ENCODE data around the gene ZNF280A. TPM values are rescaled to one million over a fixed set of nuclear protein-coding genes. Genes with fewer than 3 reads are reported as not detected.

Gene ZNF280A
- total RNA-seq, 1 experiment from 2014 or later, result 0.81 TPM

DNA sequence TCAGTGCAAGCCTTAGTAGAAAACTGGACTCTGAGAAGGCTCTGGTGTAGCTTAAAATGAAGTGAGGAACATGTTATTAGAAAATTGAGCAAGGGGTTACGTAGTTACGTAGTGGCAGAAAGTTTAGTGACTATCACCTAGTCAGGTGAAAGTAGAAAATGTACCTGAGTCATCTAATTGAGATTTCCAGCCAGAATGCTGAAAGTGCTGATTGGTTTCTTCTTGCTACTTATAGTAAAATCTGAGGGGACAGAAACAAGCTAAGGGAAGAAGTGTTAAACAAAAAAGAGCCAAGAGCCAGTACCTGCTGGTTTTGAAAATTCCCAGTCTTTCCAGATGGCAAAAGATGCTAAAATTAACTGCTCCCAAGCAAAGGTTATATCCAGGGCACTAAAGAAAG is 41.0 kb downstream of the ZNF280A start:
- POLR2A ChIA-PET, result no interaction called here
- TF ChIP-seq MAX (IDR thresholded peaks at IDR 0.05), result no peak
- no peak for TF ChIP-seq ZNF274 (IDR thresholded peaks at IDR 0.05; ENCODE audit: low read depth, low read length)
- TF ChIP-seq CBX3 (IDR thresholded peaks at IDR 0.05; ENCODE audit: low read depth), result no peak
- no peak for TF ChIP-seq SRF (IDR thresholded peaks at IDR 0.05; ENCODE audit: low read depth)
- no peak for TF ChIP-seq ZBTB33 (IDR thresholded peaks at IDR 0.05; ENCODE audit: extremely low read depth, insufficient replicate concordance, low read length)
- TF ChIP-seq, protein P1, sequence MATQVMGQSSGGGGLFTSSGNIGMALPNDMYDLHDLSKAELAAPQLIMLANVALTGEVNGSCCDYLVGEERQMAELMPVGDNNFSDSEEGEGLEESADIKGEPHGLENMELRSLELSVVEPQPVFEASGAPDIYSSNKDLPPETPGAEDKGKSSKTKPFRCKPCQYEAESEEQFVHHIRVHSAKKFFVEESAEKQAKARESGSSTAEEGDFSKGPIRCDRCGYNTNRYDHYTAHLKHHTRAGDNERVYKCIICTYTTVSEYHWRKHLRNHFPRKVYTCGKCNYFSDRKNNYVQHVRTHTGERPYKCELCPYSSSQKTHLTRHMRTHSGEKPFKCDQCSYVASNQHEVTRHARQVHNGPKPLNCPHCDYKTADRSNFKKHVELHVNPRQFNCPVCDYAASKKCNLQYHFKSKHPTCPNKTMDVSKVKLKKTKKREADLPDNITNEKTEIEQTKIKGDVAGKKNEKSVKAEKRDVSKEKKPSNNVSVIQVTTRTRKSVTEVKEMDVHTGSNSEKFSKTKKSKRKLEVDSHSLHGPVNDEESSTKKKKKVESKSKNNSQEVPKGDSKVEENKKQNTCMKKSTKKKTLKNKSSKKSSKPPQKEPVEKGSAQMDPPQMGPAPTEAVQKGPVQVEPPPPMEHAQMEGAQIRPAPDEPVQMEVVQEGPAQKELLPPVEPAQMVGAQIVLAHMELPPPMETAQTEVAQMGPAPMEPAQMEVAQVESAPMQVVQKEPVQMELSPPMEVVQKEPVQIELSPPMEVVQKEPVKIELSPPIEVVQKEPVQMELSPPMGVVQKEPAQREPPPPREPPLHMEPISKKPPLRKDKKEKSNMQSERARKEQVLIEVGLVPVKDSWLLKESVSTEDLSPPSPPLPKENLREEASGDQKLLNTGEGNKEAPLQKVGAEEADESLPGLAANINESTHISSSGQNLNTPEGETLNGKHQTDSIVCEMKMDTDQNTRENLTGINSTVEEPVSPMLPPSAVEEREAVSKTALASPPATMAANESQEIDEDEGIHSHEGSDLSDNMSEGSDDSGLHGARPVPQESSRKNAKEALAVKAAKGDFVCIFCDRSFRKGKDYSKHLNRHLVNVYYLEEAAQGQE (IDR thresholded peaks at IDR 0.05; ENCODE audit: low read depth), result no peak
- TF ChIP-seq POLR2AphosphoS5 (IDR thresholded peaks at IDR 0.05; ENCODE audit: low read depth, low read length), result no peak
- TF ChIP-seq EZH2 (IDR thresholded peaks at IDR 0.05), result no peak
- no peak for TF ChIP-seq EGR1 (IDR thresholded peaks at IDR 0.05; ENCODE audit: low read depth)
- TF ChIP-seq JUND (IDR thresholded peaks at IDR 0.05), result no peak
- Histone ChIP-seq H3K9me2 (ENCODE audit: insufficient read depth) (no peaks in the 10 kb centered on the region), H4K20me1 (ENCODE audit: insufficient read depth) (no peaks in the 10 kb centered on the region), H3K36me3 (ENCODE audit: control insufficient read depth in 1 of 2, insufficient read depth in 2 of 2, low read length in 2 of 2) (no peaks in the 10 kb centered on the region), H3K79me2 (ENCODE audit: insufficient read depth, low read length) (no peaks in the 10 kb centered on the region), H3K9me3 (ENCODE audit: control insufficient read depth in 1 of 2, insufficient read depth in 1 of 2, low read depth in 1 of 2, low read length in 2 of 2) (no peaks in the 10 kb centered on the region), H3K4me2 (ENCODE audit: low read length) (no peak overlapping the region), H3K27ac (ENCODE audit: low read depth, low read length) (no peak overlapping the region), H3K4me3 (replicated peaks in 1 of 2; ENCODE audit: low read depth in 1 of 2, low read length in 2 of 2) (no peak overlapping the region), H3K27me3 (ENCODE audit: insufficient read depth, low read length) (no peaks in the 10 kb centered on the region), H3K4me1 (ENCODE audit: control insufficient read depth in 1 of 2, insufficient read depth in 2 of 2, low read length in 2 of 2) (no peaks in the 10 kb centered on the region), H2AFZ (ENCODE audit: low read depth, low read length, poor library complexity, severe bottlenecking) (no peak overlapping the region), H3K9ac (ENCODE audit: low read length) (no peak overlapping the region)
- RAD21 ChIA-PET (ENCODE audit: low non-redundant PET in 1 of 2, low total read pairs in 2 of 2, uncharacterized antibody in 2 of 2, unreplicated experiment in 2 of 2), result no interaction called here
- no TSS peak for BruUV-seq (replicated peaks)
- intact Hi-C loops (cut with micrococcal nuclease), result no loop called here
- CTCF ChIA-PET, result interaction anchor here (0.6 to 1.2 kb wide), 2 partner anchors 75 to 274 kb away, joined by 3 read pairs; no protein-coding TSS in a partner anchor
- no peak for DNase-seq (ENCODE audit: low read depth, low spot score)
- no peak for ATAC-seq
